NCI-H1694 (cell line): ENCODE results near the gene SNX13.

Experiments used
- DNase-seq: peaks from one replicate; lab custom pipeline; 2025; lab: John Stamatoyannopoulos, UW

SNX13 gene

DNA sequence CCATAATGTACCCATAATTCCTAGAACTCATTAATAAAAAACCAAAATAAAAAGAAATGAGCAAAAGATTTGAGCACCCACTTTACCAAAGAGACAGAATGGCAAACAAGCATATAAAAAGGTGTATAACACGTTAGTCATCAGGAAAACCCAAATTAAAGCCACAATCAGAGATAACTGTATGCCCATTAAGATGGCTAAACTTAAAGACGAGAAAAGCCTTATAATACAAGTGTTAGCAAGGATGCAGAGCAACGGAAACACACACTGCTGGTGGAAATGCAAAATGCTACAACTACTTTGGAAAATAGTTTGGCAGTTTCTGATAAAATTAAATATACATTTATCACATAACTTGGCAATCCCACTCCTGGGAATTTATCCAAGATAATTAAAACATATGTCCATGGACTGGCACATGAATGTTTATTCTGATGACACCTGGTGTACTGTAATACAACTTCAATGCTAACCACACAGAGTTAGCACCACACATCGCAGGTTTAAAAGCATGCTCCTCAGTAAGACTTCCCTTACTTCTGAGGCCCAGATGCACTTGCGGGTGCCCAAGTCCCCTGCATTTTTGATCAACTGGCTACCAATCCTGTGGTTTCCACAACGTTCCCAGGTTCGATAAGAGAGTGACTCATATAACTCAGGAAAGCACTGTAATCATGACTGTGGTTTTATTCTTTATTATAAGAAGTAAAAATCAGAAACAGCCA lies 158.6 kb downstream of the SNX13 start:
- peak; percentile 67 for DNase-seq

DNA sequence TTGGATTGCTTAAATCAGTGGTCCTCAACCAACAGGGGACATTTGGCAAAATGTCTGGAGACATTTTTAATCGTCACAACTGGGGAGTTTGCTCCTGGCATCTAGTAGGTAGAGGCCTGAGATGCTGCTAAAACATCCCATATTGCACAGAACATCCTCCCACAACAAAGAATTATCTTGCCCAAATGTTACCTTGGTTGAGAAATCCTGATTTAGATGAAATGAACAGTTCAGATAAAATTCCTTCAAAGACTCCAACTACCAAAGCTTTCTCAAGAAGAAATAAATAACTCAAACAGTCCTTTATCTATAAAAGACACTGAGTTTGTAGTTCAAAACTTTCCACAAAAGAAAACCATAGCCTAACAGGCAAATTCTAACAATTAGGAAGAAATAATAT lies 160.9 kb downstream of the SNX13 start:
- no peak for DNase-seq

DNA sequence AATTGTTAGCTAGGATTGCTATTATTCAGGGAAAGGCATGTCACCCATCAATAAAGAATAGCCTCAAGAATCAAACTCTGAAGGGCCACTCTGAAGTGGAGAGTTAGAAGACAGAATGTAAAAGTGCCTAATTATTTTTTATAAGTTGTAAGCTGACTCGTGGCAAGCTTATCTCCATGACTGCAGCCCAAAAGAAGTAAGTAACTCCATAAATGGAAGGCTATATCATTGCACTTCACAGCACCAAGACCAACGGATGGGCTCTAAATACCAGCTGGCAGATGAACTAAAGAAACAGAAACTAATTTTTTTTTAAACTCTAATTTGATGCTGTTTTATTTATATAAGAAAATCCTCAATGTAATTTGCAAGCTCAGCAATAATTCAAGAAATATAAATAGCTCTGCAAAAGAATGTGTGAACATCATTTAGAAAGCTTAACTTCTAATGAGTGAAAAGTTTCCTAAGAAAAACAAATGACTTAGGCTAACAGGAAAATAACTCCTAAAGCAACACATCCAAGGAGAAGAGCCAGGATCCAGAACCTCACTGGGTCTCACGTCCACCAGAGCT lies 165.5 kb downstream of the SNX13 start:
- DNase-seq: no peak

DNA sequence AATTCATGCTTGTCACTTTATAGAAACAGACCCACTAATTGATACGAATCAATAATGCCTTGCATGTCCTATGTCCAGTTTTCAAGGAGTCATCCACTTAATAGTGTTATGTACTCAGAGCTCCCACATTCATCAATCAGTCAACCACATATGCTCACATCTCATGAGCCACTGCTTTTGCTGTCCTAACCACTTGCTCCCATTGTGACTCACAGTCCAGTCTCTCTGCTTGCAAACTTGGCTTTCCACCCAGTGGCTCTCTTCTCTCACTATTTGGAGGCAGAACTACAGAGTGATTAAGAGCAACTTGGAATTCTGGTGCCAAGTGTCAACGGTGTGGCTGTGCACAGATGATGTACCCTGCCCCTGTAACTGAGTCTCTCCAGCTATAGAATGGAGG lies 166.0 kb downstream of the SNX13 start:
- DNase-seq: no peak

DNA sequence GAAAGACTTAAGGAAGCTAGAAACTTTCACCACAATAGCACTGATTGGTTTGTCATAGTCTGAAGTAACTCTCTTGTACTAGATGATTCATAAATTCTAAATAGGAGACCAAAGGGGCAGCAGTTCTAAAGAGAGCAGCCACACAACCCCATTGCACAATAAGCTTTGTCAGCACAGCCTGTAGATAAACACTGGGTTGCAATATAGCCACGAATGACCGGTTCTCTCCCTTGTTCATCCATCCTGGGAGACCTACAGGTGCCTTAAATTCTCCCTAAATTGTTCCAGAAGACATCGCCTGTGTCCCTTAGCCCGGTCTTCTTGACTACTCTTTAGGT lies 167.0 kb downstream of the SNX13 start:
- no peak for DNase-seq

DNA sequence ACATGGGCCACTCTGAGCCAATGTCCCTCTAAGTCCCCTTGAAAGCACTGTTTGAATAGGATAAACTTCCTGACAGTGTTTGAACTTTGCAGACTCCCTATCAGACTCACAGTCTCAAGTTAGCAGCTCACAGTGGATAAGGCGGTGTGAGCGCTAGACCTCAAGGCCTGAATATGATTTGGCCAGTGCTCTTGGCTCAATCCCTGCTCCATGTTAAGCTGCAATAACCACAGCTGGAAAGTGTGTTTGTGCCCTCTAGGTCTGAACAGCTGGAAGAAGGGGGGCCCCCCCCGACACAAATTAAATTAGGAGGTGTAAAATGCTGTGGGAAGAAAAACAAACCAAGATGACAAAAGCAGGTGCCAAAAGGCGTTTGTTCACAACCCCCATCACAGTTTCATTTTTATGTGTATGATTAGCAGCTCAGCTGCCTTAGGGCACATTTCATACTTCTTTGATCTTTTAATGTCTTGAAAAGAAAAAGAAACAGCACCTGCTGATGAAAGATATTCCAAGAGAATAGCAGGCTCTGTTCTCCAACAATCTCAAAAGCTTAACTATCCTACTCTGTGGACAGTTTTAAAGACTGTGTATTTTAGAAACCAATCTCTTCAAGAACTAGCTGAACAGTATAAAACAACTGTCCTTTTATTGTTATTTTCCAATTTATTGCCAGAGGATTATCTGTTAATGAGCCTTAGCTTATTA lies 167.6 kb downstream of the SNX13 start:
- DNase-seq: no peak

DNA sequence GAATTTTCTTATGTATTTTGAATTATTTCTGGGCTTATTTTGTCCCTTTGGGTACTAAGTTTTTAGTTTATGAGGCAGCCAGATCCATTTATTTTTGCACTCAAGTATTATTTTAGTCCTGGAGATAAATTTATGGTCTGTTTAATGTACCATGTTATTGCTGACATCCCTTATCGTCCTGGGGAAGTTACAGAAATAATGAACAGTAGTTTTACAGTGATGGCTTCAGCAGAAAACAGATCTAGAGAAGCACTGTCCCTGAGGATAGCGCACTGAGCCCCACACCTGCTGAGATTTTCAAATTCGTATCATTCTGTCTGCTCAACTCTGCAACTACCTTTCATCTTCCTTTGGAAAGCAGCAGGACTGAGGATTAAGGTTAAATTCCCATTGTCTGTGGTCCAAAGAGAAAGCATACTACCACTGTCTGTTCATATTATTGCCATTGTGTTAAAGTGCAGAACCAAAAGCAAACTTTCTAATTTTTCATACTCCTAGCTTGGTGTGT lies 168.3 kb downstream of the SNX13 start:
- no peak for DNase-seq

DNA sequence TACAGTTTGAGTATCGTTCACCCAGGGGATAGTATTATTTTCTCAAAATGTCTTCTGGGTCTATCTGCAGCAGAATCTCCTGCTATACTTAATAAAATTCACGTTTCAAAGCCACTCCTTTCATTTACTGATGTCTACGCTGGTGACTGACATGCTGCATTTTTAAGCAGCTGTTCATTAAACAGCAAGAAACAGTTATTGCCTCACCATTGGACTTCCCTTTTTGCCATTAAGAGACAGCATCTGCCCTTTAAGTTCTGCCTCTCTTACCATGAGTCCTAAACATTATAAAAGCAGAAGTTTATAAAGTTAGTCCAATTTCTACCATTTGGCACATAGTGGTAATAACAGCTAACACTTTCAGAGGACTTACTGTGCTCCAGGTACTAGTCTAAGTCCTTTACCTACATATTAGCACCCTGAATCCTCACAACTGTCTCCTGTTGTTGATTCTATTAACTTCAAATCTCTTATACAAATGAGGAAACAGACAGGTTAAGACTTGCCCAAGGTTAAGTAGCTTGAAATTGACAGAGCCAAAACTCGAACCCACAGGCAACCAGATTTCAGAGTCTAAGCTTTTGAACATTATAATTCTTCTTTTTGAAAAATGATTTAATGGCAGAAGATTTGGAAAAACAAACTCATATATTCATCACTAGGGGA lies 169.5 kb downstream of the SNX13 start:
- DNase-seq: no peak

DNA sequence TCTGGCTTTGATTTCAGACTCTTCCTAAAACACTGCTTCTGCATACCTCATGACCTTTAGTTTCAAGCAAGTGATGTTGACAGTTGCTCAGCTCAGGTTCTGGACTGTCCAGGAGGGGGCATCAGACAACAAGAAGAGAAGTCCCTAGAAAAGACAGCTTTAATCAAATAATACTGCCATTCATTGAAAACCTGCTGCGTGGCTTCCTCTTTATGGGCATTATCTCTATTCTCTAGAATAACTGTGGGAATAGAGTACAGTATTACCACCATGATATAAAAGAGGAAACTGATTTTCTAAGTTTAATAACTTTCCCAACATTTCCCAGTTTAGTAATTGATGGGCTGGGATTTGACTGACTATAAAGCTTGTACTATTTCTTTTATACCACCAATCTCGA lies 170.4 kb downstream of the SNX13 start:
- peak; percentile 74 for DNase-seq

DNA sequence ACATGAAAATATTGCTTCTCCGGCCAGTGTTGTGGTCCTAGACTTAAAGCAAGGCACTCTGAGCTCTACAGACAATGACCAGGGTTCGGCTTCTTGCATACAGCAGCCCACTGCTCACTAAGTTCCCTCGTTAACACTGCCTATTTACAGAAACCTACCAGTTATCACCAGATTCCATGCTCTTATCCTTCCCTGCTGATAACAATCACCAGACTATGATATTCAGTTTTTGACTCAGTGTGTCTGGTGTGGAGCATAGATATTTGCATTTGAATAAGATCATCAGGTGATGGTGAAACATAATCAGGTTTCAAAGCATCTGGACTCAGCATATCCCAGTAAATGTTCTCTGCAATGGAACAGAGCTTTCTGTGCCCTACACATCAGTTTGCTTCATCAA lies 182.3 kb downstream of the SNX13 start:
- no peak for DNase-seq

DNA sequence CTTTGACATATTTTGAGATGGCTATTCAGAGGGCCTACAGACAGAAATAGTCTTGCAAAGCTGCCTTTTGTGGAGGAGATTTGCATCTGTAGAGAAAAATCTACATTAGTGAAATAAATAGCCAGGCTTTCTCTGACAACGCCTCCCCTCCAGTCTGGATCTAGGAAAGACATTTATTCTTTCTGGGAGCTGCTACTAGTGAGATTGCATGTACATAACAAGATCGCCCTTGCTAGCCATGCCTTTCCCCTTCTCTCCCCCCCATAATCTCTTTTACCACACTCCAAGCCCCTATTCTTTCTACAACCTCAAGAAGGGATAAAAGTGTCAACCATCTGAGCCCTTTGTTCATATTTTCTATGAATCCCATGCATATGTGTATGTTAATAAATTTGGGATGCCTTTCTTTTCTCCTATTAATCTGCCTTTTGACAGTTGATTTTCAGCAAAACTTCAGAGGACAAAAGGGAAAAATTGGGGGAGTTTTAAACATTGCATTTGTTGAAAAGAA lies 194.2 kb downstream of the SNX13 start:
- DNase-seq: no peak

DNA sequence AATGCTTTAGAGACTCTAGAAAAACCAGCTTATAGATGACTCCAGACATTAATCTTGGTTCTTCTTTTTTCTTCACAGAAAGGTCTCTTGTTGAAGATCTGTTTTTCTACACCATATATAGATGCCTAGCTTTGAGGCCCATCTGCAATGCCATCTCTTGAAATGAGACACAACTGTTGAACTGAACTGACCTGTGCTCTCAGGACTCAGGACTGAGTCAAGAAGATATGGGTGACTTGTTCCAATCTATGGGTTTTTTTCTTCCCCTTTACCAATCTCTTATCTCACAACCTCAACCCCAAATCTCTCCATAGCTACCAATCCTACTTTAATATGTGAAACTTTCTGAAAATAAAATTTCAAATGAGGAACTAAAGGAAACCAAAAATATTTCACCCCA lies 194.7 kb downstream of the SNX13 start:
- no peak for DNase-seq

DNA sequence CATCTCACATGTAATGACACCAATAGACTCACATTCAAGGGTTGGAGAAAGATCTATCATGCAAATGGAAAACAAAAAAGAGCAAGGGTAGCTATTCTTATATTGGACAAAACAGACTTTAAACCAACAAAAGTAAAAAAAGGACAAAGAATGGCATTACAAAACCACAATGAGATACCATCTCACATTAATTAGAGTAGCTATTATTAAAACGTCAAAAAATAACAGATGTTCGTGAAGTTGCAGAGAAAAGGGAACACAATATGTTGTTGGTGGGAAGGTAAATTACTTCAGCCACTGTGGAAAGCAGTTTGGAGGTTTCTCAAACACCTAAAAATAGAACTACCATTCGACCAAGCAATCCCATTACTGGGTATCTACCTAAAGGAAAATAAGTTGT lies 197.0 kb downstream of the SNX13 start:
- no peak for DNase-seq

DNA sequence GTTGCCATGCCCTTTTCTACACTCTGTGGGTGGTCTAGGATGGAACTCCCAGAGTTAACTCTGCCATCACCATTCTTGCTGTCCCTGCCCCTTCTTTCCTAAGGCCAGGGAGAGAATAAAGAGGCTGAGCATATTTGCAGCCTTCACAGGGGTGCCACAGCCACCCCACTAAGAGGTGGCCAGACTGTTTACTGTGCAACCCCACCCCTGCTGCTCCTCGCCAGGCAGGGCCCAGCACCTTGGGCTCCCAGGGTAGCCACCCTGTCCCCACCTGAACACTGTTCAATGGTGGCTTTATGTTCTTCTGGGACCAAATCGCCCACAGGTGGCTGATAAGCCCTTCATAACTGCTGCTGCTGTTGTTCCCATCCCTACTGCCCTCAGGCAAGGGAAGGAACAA lies 198.9 kb downstream of the SNX13 start:
- DNase-seq: no peak
